Bone marrow (tissue), 2 donors: ENCODE measurements around the gene SLC16A3.
A peak's percentile ranks its signal among the peaks of the same experiment; 100 is the strongest.
"Not testable (repeated sequence)": the region's sequence is repeated elsewhere in the genome, so short reads cannot be mapped to it uniquely, and the experiment has no call there.

Experiments
- DNase-seq, 2 donors: peaks; one replicate each; lab custom pipeline; 2025; lab: John Stamatoyannopoulos, UW

The SLC16A3 gene

DNA sequence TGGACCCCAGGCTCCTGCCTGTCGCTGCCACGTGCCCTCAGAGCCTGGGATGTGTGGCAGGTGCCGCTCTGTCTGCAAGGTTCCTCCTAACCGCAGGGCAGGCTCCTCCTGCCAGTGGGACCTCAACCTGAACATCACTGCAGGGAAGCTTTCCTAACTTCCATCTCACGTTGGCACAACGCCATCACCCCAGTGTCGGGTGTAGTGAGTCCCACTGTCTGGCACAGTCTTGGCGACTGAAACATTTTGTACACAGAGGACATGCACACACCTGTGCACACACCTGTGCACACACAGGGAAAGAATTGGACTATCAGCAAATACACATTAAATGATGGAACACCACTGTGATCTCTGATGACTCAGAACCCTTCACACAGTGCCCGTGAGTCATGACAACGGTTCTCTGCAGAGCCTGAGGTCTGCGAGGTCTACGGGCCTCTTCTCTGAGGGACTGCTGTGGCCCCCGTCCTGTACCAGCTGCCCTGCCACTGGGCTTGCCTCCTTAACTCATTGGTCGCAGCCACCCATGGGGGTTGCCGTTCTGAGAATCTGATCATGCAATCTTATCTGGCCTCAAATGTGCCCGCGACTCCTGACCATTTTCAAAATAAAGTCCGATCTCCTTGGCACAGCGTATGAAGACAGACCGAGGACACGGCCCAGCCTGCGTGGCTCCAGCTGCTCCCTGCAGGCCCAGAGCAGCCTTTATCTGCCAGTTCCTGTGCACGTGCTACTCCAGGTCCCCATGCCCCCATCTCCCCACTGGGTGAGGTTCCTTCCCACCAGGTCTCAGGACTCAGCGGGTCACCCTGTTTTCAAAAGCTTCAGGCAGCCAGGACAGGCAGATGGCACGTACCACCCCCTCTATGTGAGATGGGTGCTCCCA lies 23.8 kb upstream of the SLC16A3 start:
- DNase-seq, result no peak

DNA sequence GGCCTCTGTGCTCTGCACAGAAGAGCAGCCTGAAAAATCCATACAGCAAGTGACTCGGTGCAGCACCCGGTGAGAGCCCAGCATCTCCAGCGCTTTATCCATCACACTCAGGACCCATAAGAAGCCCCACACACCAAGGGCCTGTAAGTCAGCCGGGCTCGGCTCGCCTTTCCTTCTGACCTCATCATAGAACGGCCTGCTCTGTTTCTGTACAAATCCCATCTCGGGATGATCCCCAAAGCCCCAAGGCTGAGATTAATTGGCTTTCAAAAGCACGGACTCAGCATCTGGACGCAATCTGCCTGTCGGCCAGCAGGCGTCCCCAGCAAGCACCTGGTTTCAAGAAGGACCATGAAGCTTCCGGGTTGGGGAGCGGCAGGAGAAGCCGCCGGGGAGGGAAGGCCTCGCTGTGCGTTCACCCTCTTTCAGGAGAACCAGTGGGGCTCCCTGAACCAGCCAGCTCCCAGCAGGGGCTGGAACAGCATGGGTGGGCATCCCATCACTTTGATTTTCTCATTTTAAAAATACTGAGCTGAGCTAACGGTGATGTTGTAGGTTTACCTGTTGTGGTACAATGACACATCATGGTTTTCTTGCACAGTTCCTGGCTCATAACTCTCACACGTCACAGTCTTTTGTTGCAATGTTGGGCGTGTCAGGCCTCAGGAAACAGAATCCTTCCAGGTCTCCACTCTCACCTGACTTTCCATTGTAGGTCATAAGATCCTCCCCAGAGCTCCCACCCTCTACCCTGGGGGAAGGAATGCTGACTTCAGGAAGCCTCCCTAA lies 22.9 kb upstream of the SLC16A3 start:
- peak; percentile 59 to 83 for DNase-seq

DNA sequence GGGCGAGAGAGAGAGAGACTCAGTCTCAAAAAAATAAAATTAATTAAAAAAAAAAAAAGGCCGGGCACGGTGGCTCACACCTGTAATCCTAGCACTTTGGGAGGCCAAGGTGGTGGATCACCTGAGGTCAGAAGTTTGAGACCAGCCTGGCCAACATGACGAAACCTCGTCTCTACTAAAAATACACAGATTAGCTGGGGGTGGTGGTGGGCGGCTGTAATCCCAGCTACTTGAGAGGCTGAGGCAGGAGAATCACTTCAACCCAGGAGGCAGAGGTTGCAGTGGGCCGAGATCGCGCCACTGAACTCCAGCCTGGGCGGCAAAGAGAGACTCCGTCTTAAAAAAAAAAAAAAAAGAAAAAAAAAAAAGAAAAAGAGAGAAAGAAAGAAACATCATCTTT lies 18.2 kb upstream of the SLC16A3 start:
- DNase-seq, result not testable (repeated sequence)

DNA sequence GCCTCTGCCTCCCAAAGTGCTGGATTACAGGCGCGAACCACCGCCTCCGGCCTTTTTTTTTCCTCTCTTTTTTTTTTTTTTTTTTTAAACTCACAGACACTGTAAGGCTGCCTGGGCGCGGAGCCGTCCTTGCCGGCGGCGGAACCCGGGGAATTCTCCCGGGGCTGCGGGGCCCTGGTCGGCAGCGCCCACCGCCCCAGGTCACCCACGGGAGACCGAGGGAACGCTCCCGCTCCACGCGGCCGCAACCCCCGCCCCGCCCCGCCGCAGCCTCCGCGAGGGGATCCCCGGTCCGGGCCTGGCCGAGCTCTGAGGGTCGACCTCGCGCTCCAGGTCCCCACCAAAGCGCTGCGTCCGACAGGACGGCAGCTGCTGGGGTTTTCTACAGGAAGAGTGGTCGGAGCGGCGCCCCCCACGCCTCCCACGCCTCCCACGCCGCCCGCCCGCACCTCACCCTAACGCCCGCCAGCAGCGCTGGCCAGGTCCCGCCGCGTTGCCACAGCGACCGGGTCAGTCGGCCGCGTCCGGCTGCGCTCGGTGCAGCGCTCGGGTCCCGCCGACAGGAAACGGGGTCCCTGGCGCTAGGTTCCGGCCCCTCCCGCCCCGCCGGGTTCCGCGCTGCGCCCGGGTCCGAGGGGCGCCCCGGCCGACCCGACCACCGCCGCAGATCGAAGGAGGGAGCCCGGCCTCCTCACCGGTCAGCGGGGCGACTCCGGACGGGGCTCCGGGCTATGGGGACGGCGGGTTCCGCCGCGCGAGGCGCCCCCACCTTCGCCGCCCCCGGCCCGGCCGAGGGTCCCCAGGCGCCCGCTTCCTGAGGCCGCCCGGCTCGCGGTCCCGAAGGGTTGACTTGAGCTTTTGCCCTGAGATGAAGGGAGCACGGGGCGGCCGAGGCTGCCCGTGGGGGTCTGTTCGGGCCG lies 16.3 kb upstream of the SLC16A3 start, which contains the start of gene CCDC57:
Gene CCDC57, minus strand, starts transcription at position 512 of the 920 bp plus-strand sequence. CDS start 10,898 bp downstream, outside the sequence.
- DNase-seq, result peak in 1 of 2 donors; percentile 33

DNA sequence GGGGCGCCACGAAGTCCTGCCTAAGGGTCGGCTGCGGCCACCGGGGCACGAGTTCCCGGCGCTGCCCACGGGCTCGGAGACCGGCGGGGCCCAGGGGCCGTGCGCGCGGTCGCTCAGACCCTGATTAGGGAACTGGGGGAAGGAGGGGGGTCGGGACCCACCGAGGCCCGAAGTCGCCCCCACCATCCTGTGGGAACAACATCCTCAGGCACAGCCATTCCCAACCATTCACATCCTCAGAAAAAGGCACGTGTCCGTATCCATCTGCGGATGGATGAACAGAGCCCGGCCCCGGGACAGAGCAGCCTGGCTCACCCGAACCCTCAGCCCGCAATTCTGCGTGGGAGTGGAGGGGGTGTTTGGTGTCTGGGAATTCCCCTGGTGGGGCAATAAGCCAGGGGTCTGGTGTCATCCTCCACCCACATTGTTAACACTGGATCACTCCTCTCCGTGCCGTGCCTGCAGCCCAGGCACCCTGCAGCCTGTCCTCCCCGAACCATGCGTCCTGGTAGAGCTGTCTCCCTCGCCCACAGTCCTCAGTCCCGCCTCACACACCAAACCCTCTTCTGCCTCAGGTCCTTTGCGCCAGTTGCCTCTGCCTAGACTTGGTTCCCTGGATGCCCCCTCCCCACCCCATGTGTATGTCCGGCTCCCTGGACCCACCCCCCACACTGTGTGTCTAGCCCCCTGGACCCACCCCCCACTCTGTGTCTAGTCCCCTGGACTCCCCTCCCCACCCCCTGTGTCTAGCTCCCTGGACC lies 15.4 kb upstream of the SLC16A3 start:
- peak in 1 of 2 donors; percentile 34 for DNase-seq

DNA sequence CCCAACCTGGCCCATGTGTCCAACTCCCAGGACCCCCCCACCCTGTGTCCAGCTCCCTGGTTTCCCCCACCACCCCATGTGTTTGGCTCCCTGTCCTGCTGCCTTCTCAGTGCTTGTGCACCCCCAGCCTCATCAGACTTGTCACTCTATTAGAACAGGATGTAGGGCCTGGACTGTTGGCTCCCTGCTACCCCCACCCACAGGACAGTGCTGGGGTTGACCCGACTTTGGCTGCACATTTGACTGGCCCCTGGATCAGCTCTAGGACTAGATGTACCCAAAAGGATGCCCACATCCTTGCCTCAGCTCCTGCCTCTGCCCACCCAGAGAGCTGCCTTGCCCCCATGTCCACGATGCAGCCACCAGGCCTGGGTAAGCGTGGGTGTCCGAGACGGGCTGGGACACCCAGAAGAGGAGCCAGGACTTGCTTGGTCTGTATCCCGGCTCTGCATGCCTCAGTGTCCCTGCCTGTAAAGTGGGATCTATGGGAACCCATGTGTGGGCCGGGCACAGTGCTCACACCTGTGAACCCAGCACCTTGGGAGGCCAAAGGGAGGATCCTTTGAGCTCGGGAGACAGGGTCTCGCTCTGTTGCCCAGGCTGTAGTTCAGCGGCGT lies 14.7 kb upstream of the SLC16A3 start:
- DNase-seq, result no peak

DNA sequence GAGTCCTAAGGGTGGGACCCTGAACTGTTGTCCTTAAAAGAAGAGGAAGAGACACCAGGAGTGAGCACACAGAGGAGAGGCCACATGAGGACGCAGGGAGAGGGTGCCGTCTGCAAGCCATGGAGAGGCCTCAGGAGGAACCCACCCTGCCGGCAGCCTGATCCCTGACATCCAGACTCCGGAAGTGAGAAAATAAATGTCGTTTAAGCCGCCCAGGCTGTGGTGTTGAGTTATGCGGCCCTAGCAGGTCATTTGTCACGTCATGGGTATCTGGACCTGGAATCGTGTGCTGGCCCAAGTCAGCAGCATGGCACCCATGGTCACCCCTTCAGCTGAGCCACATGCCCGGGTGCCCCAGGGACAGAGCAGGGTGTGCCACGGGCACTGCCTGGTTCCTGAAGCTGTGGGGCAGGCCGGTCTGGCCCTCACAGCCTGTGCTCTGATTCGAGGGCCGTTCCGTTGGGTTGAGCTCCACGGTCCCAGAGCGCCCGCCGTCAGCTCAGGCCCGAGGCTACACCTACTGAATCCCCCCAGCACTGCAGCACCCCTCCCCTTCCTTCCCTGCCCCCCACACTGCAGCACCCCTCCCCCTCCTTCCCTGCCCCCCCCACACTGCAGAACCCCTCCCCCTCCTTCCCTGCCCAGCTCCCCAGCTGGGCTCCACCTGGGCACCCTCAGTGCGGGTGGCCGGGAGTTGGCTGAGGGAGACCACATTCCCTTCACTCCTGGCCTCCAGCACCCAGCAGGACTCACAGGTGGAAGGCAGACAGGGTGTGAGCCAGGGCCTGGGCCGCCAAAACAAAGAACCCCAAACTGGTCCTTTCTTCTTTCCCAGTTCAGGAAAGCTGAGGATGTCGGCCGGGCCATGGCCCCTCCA lies 13.5 kb upstream of the SLC16A3 start:
- no peak for DNase-seq

DNA sequence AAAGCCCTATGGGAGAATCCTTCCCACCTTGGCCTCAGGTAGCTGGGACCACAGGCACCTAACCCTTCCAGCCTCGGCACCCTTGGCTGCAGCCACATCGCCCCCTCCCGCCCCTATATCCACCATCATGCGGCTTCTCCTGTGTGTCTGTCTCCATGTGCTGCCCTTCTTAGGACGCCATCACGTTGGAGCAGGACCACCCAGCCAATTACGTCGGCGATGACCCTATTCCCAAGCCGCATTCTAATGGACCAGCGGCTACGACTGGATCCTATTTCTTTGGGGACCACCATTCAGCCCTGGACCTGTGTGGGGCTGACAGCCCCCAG lies 12.9 kb upstream of the SLC16A3 start:
- DNase-seq, result no peak

DNA sequence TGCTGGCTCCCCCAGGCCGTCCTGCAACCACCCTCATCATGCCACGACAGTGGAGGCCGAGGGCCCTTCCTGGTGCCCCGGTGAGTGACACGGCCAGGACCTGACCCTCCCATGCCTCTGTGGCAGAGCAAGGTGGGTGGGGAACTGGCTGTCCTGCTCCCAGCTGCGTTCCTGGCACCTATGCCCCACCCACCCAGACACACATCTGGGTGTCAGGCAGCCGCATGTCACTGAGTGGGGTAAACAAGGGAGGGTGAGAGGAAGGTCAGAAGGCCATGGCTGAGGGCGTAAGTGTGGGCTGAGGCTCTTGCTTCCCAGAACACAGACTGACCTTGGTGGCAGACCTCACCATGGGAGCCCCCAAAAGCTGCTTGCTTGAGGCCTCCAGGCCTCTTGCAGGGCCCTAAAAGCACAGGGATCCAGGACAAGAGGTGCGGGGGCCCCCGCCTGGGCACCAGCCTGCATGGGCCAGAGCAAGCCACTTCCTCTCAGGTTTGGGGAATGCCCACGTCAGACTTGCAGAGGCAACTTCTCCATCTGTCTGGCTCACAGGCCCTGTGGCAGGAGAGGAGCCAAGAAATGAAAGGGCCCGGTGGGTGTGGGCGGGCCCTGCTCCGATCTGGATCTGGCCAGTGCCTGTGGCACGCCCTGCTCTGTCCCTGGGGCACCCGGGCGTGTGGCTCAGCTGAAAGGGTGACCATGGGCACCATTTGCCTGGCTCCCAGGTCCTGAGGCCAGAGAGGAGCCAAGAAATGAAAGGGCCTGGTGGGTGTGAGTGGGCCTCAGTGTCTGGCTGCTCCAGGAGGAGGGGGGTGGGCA lies 12.3 kb upstream of the SLC16A3 start:
- DNase-seq, result peak; percentile 75 to 77

DNA sequence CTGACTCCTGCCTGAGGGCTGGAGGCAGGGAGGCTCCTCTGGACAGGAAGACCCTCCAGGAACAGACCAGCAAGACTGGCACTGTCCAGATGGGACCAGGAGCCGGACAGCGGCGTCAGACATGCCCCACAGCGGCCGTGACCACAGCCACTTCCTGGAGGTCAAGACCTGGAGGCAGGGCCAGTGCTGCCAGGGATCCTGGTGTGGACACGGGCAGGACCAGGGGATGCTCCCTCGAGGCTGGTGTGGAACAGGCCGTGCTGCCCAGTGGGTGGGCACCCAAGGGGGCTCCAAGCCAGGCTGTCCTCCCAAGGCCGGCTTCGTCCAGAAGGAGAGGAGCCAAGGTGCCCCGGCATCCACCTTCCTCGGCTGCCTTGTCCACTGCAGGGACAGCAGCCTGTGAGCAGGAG lies 11.7 kb upstream of the SLC16A3 start:
- DNase-seq, result no peak

DNA sequence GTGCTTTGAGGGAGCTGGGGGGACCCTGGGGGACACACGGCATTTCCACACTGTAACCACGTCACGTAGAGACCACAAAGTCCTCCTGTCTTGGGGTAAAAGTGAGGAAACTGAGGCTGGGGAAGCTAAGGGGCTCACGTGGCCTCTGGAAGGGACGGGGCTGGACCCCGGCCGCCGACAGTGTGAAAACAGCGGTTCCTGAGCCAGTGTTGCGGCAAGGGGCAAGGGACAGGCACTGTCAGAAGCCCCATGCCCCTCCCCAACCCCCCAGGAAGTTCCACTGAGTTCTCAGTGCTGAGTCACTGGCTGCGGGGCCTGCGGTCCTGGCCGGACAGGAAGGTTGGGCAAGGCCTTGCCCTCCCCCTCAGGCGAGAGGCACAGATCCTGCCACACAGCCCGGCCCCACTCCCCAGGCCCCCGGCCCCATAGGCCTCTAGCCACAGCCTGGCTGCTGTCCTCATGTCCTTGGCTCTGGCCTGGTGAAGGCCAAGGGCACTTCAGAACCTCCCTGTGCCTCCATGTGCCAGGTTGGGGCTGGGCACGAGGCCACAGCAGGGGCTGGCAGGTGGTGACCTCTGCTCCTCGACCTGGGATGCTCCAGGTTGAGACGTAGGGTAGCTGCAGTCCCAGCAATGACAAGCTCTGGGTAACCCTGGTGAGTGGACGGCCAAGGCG lies 11.2 kb upstream of the SLC16A3 start:
- DNase-seq, result peak in 1 of 2 donors; percentile 47

DNA sequence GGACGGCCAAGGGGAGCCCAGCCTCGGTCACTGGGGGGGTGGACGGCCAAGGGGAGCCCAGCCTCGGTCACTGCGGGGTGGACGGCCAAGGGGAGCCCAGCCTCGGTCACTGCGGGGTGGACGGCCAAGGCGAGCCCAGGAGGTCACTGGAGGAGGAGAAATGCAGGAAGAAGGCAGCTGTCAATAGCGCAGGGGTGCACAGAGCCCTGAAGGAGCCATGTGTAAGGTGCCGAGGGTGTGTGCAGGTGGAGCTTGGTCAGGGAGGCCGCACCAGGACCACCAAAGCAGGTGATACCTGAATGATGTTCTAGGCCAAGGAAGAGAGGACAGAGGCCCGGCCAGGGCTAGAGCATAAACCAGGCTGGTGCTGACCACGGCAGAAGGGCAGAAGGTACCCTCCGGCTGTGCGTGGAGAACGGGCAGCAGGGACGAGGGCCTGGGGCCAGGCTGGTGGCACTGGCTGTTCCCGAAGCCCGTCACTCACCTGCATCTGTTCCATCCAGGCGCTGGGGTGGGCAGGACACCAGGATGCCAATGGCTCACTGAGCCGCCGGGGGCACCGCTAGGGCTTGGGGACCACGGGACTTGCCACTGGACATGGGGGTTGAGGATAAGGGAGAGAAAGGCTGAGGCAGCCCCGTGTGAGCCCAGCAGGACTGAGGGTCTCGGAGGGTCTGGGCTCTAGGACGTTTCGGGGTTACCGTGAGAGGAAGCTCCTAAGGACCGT lies 10.3 kb upstream of the SLC16A3 start:
- no peak for DNase-seq

DNA sequence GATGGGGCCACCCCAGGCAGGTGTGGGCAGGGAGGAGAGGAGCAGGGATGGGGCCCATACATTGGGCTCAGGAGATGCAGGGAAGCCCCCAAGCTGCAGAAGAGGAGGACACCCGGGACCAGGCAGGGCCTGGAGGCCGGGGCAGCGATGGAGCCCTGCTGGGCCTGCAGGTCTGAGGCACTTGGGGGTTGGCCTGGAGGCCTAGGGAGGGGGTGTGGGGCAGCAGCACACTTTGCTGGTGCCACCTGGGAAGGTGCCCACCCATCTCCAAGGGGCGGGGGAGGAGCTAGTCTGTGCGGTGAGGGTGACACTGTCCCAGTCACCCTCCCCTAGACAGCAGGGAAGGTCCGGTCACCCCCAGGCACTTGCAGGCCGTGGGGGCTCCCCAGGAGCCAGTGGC lies 9.8 kb upstream of the SLC16A3 start:
- no peak for DNase-seq

DNA sequence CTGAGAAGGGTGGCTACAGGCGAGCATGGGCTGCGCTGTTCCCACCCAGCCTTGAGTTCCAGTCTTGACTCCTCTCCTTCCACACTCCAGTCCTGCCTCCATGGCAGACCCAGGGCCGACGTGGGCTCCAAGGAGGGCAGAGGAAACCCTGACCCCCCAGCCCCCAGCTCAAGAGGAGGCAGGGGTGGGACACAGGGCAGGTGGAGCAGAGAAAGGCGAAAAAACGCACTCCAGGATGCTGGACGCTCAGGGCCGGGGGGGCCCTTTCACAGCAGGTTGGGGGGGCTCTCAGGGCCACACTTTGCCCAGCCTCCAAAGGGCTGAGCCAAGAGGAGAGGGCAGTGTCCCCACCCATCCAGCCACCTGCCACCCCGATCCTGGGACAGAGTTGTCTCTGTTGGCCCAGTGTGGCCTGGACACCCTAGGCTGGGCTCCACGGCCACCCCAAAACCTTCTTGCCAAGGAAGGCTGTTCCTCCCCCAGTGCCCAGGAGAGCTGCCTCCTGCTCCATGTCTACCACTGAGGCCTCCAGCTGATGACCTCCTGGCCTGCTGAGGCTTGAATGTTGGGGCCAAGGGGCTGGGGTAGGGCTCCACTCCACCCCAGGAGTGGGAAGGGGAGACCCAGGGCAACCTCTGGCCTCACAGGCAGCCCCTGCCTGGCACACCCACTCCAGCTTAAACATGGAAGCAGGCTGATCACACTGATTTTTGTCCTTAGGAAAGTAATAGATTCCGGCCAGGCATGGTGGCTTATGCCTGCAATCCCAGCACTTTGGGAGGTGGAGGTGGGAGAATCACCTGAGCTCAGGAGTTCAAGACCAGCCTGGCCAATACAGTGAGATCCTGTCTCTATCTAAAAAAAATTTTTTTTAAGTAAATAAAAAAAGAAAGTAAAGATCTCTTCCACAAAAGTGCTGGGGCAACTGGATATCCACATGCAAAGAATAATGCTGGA lies 8.8 kb upstream of the SLC16A3 start:
- DNase-seq, result no peak

DNA sequence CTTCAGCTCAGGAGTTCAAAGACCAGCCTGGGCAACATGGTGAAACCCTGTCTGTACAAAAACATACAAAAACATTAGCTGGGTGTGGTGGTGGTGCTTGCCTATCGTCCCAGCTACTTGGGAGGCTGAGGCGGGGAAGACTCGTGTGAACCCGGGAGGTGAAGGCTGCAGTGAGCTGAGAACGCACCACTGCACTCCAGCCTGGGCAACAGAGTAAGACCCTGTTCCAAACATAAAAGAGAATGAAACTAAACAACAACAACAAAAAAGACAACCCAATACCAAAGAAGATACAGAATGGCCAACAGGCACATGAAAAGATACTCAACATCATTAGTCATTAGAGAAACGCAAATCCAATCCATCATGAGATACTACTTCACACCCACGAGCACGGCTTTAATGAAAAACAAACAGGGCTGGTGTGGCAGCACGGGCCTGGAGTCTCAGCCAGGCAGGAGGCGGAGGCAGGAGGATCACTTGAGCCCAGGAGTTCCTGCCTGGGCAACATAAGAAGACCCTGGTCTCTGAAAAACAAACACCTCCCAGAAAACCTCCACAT lies 7.4 kb upstream of the SLC16A3 start:
- DNase-seq, result no peak

DNA sequence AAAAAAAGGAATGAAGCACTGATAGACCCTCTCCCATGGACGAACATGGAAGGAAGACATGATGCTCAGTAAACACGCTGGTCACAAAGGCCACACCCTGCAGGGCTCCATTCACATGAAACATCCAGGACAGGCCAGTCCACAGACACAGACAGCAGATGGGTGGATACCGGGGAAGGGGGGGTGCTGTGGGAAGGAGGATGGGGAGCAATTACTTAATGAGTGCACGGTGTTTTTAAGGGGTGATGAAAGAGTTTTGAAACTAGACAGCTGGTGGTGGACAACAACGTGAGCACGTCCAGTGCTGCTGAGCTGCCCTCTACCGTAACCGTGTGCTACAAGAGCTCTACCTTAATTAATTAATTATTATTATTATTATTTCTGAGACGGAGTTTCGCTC lies 6.0 kb upstream of the SLC16A3 start:
- DNase-seq, result no peak
